AG20443 (cell line): Measurements from ENCODE around the gene GABBR2.
"Not testable (repeated sequence)": the region's sequence is repeated elsewhere in the genome, so short reads cannot be mapped to it uniquely, and the experiment has no call there.

ENCODE experiments used
- DNase-seq: peaks from one replicate; pipeline ENCODE4 v3.0.0; 2012; ENCODE audit warnings: low spot score, mixed read lengths

Gene GABBR2

GRCh38 chr9:98479967-98480847, 228.5 kb downstream of the GABBR2 start:
- DNase-seq: no peak

GRCh38 chr9:98479449-98479848, 229.3 kb downstream of the GABBR2 start:
- DNase-seq: no peak

- DNase-seq: no peak
Observed at GRCh38 chr9:98477884-98478283, 230.9 kb downstream of the GABBR2 start.

GRCh38 chr9:98472216-98472615, 236.5 kb downstream of the GABBR2 start:
- no peak for DNase-seq

GRCh38 chr9:98471185-98471584, 237.6 kb downstream of the GABBR2 start:
- no peak for DNase-seq

GRCh38 chr9:98468567-98469239, 240.0 kb downstream of the GABBR2 start:
- DNase-seq: no peak

- DNase-seq: no peak
Observed at GRCh38 chr9:98465799-98466198, 242.9 kb downstream of the GABBR2 start.

- not testable (repeated sequence) for DNase-seq
Observed at GRCh38 chr9:98464156-98464690, 244.5 kb downstream of the GABBR2 start.

GRCh38 chr9:98462310-98462709, 246.4 kb downstream of the GABBR2 start:
- DNase-seq: no peak

GRCh38 chr9:98460704-98461103, 248.0 kb downstream of the GABBR2 start:
- no peak for DNase-seq

- peak; percentile 55 for DNase-seq
Observed at GRCh38 chr9:98457726-98458370, 250.9 kb downstream of the GABBR2 start.

- no peak for DNase-seq
Observed at GRCh38 chr9:98456156-98456613, 252.6 kb downstream of the GABBR2 start.

GRCh38 chr9:98455256-98456155, 253.2 kb downstream of the GABBR2 start:
- peak; percentile 82 for DNase-seq

GRCh38 chr9:98453589-98454311, 255.0 kb downstream of the GABBR2 start:
- DNase-seq: no peak

- no peak for DNase-seq
Observed at GRCh38 chr9:98451576-98451975, 257.2 kb downstream of the GABBR2 start.

- peak; percentile 40 for DNase-seq
Observed at GRCh38 chr9:98450496-98450895, 258.2 kb downstream of the GABBR2 start.

GRCh38 chr9:98449871-98450270, 258.9 kb downstream of the GABBR2 start:
- DNase-seq: no peak

GRCh38 chr9:98445576-98445975, 263.2 kb downstream of the GABBR2 start:
- DNase-seq: no peak

GRCh38 chr9:98444601-98445000, 264.1 kb downstream of the GABBR2 start:
- no peak for DNase-seq

- no peak for DNase-seq
Observed at GRCh38 chr9:98442541-98442940, 266.2 kb downstream of the GABBR2 start.

GRCh38 chr9:98442114-98442513, 266.6 kb downstream of the GABBR2 start:
- DNase-seq: no peak
